Left colon (tissue), 2 donors: ENCODE measurements around the gene HECW1. TPM values are rescaled to one million over a fixed set of nuclear protein-coding genes. Genes with fewer than 3 reads are reported as not detected.

Source experiments
- ATAC-seq: fragments of 200-7000 bp; cut with Tn5 transposase; one replicate; pipeline ENCODE4 v1.9.1; 2020; ENCODE audit warnings: mild to moderate bottlenecking, moderate library complexity
- DNase-seq, 2 donors: peaks; one replicate each; pipeline ENCODE4 v3.0.0-alpha.2; 2020
- intact Hi-C, 2 donors: fragments of 100-400 bp; cut with DNase I in 1 of 2; cut with micrococcal nuclease in 1 of 2; formaldehyde crosslinking; loops; one replicate each; pipeline versions ENCODE4 v1.11.2 to v1.14.0; 2022; cut with DNase I, micrococcal nuclease
- total RNA-seq, 2 donors: library from RNA; stranded (reverse); fragmentation: NEBNext Ultra II Directional; extraction: Animal tissue kit (Norgen Biotek cat#: 25700); gene quantifications; one replicate each; pipeline ENCODE4 v1.2.1, GENCODE V29; 2021
- donor health status: DM: no; HTN: no; CAD: no.
- donor health status: DM: yes; HTN: yes; CAD: no.

HECW1 gene
- total RNA-seq, 2 donors from 2014 or later, result 0.58 to 0.89 TPM

GRCh38 chr7:43438897-43439479 lies 326.5 kb downstream of the HECW1 start:
- intact Hi-C loops, result no loop called here
- no peak for DNase-seq
- no peak for ATAC-seq

- intact Hi-C loops, result no loop called here
- ATAC-seq (peak; percentile 39), DNase-seq (peak in 1 of 2 donors; percentile 26)
Observed at GRCh38 chr7:43439631-43440401, 327.4 kb downstream of the HECW1 start.

DNA sequence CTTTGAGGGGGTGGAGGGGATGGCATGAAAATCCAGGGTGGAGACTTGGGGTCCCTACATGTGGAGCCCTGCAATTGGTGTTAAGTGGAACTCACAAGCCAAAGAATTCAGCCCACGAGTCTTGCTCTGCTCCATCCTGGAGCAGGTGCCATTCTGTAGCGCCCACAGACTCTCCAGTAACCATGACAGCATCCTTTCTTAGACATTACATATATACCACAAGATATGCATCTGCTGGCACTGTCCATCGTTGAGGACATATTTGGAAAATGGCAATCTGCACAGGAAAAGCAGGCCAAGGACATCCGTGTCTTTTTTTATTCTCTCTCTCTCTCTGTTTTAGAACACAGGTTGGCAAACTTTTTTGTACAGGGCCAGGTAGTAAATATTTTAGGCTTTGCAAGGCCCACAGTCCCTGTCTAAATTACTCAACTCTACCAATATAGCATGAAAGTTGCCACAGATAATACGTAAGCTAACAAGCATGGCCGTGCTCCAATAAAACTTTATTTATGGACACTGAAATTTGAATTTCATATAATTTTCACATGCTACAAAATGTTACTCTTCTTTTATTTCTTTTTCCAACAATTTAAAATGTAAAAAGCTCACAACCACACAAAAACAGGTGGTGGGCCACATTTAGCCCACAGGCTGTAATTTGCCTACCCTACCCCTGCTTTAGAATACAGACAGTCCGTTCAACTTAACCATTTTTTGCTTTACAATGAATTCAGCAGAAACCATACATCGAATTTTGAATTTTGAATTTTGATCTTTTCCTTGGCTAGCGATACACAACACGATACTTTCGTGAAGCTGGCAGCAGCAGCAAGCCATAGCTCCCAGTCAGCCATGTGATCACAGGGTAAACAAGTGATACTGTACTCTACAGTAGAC lies 329.0 kb downstream of the HECW1 start:
- intact Hi-C loops, result no loop called here
- peak; percentile 33 for ATAC-seq
- DNase-seq, result no peak

GRCh38 chr7:43443381-43443780 lies 330.9 kb downstream of the HECW1 start:
- intact Hi-C loops, result no loop called here
- no peak for DNase-seq
- no peak for ATAC-seq

GRCh38 chr7:43444711-43445578 lies 332.5 kb downstream of the HECW1 start:
- ATAC-seq (no peak), DNase-seq (no peak)
- intact Hi-C loops, result no loop called here

DNA sequence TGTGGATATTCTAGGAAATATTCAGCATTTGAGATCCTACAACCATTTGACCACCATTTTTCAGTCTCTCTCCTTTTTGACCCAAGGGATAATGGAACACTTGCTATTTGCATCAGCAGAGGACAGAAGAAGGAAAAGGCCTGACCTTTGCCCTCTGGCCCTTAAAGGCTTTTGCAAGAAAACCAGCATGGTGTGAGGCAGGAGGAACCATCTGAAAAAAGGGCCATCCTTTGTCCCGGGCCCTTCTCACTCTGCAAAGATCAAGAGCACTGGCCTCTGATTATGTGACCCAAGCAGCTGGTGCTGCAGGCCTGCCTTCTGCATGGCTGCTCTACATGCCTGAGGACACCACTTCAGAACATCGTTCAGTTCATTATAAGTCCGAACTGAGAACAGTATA lies 337.1 kb downstream of the HECW1 start:
- intact Hi-C loops, result no loop called here
- ATAC-seq (no peak), DNase-seq (no peak)

DNA sequence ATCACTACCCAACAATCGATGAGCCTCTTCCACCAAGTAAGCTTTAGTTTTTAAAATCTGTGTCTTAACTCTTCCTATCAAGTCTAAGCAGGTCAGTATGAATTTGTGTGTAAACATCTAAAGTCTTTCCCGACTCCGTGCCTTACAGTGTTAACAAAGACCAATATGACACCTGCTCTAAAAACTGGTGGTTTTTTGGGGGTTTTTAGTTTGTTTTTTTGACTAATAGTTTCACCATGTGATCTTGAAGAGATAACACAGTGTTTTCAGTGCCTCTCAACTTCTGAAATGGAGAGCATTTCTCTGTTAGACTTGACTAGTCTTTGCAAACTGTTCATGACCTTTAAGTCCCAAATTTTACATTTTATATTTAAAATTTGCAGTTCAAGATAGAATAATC lies 338.4 kb downstream of the HECW1 start:
- intact Hi-C loops, result no loop called here
- no peak for ATAC-seq
- DNase-seq, result no peak

GRCh38 chr7:43454936-43455518 lies 342.6 kb downstream of the HECW1 start:
- no peak for DNase-seq
- ATAC-seq, result peak; percentile 29
- intact Hi-C loops, result no loop called here

- intact Hi-C loops, result no loop called here
- ATAC-seq (no peak), DNase-seq (no peak)
Observed at GRCh38 chr7:43456200-43456599, 343.8 kb downstream of the HECW1 start.

- intact Hi-C loops, result no loop called here
- no peak for DNase-seq
- ATAC-seq, result no peak
Observed at GRCh38 chr7:43458330-43459018, 346.0 kb downstream of the HECW1 start.

GRCh38 chr7:43459019-43459337 lies 346.5 kb downstream of the HECW1 start:
- DNase-seq, result no peak
- intact Hi-C loops, result no loop called here

GRCh38 chr7:43460733-43461348 lies 348.4 kb downstream of the HECW1 start:
- intact Hi-C loops, result no loop called here
- ATAC-seq (no peak), DNase-seq (no peak)

More at GRCh38 chr7:43459019-43459337, 346.5 kb downstream of the HECW1 start:
- no peak for ATAC-seq

DNA sequence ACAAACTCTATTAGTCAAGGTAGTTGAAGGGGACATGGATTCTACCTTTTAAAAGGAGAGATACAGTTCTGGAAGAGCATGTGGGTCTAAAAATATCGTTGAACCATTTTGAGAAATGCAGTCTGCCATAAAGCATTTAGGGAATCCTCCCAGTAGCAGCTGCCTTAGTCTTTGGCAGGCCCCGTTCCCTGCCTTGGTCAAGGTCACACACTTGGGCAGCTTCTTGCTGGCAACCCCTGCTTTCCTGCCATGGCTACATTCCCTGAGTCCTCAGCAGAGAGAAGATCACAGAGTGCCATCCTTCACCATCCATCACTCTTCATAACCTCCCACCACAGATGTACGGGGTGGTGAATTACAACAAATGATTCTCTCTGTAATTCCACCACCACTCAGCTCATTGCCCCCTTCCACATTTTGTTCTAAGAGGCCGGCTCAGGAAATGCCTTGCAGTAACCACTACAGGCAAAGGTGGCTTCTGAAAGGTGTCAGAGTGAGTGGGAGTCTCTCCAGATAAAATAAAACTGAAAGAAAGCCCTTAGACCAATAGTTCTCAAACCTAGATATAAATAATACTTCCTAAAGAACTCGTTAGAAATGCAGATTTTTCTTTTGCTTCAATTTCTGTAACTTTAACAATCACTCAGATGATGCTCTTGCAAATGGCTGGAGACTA lies 349.0 kb downstream of the HECW1 start:
- no peak for DNase-seq
- no peak for ATAC-seq
- intact Hi-C loops, result no loop called here

DNA sequence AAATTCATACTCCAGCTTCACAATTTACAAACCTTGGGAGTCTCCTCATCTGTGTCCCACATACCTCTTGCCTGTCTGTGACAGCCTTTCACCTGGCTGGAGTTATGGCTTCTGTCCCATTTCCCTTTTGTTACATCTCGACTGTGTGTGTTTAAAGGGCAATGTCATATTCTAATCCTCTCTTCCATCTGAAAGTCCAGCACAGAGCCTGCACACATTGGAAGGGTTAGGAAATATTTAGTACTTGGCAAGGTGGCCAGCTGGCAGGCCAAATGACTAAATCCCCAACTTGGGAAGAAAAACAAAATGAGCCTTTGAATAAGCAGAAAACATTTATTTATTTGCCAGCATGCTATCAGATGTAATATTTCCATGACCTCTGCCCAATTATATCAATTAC lies 350.4 kb downstream of the HECW1 start:
- ATAC-seq, result no peak
- intact Hi-C loops, result no loop called here
- DNase-seq, result no peak

DNA sequence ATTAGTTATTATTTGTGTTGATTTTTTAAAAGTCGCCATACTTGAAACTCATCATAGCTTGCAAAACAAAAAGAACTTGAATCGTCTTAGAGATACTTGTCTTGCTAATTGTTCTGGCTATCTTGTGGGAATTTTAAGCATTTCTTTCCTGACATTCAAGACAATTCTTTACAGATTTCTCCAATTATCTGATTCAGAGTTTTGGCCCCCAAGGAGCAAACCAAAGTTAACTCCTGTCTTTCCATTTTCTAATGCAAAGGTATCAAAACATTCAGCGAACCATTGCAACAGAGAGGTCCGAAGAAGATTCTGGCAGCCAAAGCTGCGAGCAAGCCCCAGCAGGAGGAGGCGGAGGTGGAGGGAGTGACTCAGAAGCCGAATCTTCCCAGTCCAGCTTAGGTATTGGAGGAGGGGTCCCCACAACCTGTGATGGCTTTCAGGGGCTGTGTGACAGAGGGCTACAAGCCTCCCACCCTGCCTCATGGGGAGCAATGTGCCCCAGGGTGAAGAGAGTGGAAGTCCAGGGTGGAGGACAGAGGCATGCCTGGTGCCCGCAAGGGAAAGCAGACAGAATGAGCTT lies 351.0 kb downstream of the HECW1 start:
- no peak for DNase-seq
- ATAC-seq, result no peak
- intact Hi-C loops, result no loop called here

- peak; percentile 83 for ATAC-seq
- no peak for DNase-seq
- intact Hi-C loops, result no loop called here
Observed at GRCh38 chr7:43465581-43466554, 353.4 kb downstream of the HECW1 start.
